Endothelial cell of umbilical vein (primary cell): ENCODE results near the gene ARF1.

ENCODE experiments used
- CTCF ChIP-seq, 2 donors: IDR thresholded peaks; 1 replicate in 1 of 2; 2 replicates in 1 of 2; pipeline ENCODE4 v1.5.1; 2011; ENCODE audit warnings: low read length in 2 of 2, mild to moderate bottlenecking in 2 of 2, moderate library complexity in 2 of 2, control low read depth in 1 of 2, inconsistent platforms in 1 of 2, low read depth in 1 of 2; ENCODE audit not compliant: insufficient read depth in 1 of 2; ENCODE audit errors: extremely low read depth in 1 of 2
- EZH2 ChIP-seq: IDR thresholded peaks from 2 replicates; pipeline ENCODE4 v1.6.1; 2012; ENCODE audit warnings: borderline replicate concordance, low read depth, mild to moderate bottlenecking, moderate library complexity, low read length, inconsistent platforms; ENCODE audit not compliant: severe bottlenecking
- MAX ChIP-seq: IDR thresholded peaks from 2 replicates; pipeline ENCODE4 v1.6.1; 2011; ENCODE audit not compliant: insufficient read depth, insufficient read length
- MYC ChIP-seq: IDR thresholded peaks from one replicate; pipeline ENCODE4 v1.6.1; 2011; ENCODE audit warnings: mild to moderate bottlenecking, low read depth, low read length
- POLR2A ChIP-seq: IDR thresholded peaks from 2 replicates; pipeline ENCODE4 v1.6.1; 2012; ENCODE audit warnings: low read depth, mild to moderate bottlenecking, control low read depth, low read length
- POLR2AphosphoS5 ChIP-seq: IDR thresholded peaks from 2 replicates; pipeline ENCODE4 v1.6.1; 2012; ENCODE audit warnings: low read depth, mild to moderate bottlenecking, control low read depth, low read length, moderate library complexity; ENCODE audit not compliant: insufficient read depth

GRCh38 chr1:228061411-228062084, 21.0 kb upstream of the ARF1 start:
- TF ChIP-seq POLR2AphosphoS5 (no peak), EZH2 (no peak), CTCF (IDR thresholded peaks at IDR 0.05; ENCODE audit: extremely low read depth in 1 of 2, insufficient read depth in 1 of 2, low read depth in 1 of 2, low read length in 2 of 2) (no peak), POLR2A (no peak), MYC (no peak), MAX (no peak)
